GM23248 (cell line): Measurements from ENCODE around the gene WWOX.

ENCODE experiments used
- EZH2 ChIP-seq: fragments of 200-600 bp; sonication (generic); IDR thresholded peaks from 2 replicates; pipeline ENCODE4 v1.6.1; 2018; ENCODE audit warnings: antibody characterized with exemption, mild to moderate bottlenecking; ENCODE audit not compliant: insufficient read depth, poor library complexity, severe bottlenecking
- EZH2phosphoT487 ChIP-seq: fragments of 200-600 bp; sonication (generic); IDR thresholded peaks from 2 replicates; pipeline ENCODE4 v1.6.1; 2018; ENCODE audit warnings: antibody characterized with exemption, moderate library complexity, mild to moderate bottlenecking, low read depth; ENCODE audit not compliant: insufficient read depth

- TF ChIP-seq EZH2phosphoT487 (no peak), EZH2 (no peak)
Observed at GRCh38 chr16:78195797-78196196, 96.3 kb downstream of the WWOX start.
